ENCODE measurements around the gene COL9A3. TPM values are rescaled to one million over a fixed set of nuclear protein-coding genes. Genes with fewer than 3 reads are reported as not detected.

COL9A3 gene
- polyA plus RNA-seq, 3 donors, result 12.7 to 19.5 (median 14.1) TPM

DNA sequence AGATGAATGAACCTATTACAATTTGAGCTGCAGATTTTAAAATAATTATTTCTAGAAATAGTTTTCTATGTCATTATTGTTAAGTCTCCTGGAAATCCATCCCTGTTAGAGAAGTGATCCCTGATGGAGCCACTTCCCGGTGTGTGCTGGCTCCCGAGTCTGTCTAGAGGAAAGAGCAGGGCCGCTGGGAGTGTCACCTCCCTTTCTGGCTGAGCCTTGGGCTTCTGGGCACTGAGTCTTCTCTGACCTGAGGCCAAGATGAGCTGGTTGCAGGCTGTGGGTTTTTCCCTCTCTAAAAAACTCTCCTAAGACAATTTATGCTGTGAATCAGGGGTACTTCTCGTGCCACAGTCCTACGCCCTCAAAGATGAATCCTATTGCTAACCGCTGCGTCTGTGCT, 73.6 kb downstream of the COL9A3 start:
- no peak for DNase-seq (ENCODE audit: low read depth in 3 of 3, low spot score in 2 of 3)

Other genes starting within 250 kb of the COL9A3 start
- gene SLCO4A1, start 174.5 kb upstream of the COL9A3 start, polyA plus RNA-seq (ENCODE audit: insufficient read length in 3 of 3), result 1 to 10 TPM; 1.8 to 2.7 (median 2.3) TPM
- 1 to 10 TPM in 2 of 3 donors, under 1 TPM in 1; 0.96 to 1.2 (median 1.0) TPM for gene NTSR1, start 108.2 kb upstream of the COL9A3 start, polyA plus RNA-seq (ENCODE audit: insufficient read length in 3 of 3)
- 10 to 100 TPM; 15.0 to 16.0 (median 15.2) TPM for gene MRGBP, start 20.6 kb upstream of the COL9A3 start, polyA plus RNA-seq (ENCODE audit: insufficient read length in 3 of 3)
- gene OGFR, start 12.2 kb upstream of the COL9A3 start, polyA plus RNA-seq (ENCODE audit: insufficient read length in 3 of 3), result 10 to 100 TPM; 23.9 to 24.5 (median 24.2) TPM
- gene TCFL5, start 44.8 kb downstream of the COL9A3 start, polyA plus RNA-seq (ENCODE audit: insufficient read length in 3 of 3), result 10 to 100 TPM; 12.5 to 13.0 (median 12.5) TPM
- gene DIDO1, start 109.5 kb downstream of the COL9A3 start, polyA plus RNA-seq (ENCODE audit: insufficient read length in 3 of 3), result 10 to 100 TPM; 49.0 to 58.6 (median 57.1) TPM
- gene GID8, start 121.1 kb downstream of the COL9A3 start, polyA plus RNA-seq (ENCODE audit: insufficient read length in 3 of 3), result 10 to 100 TPM; 48.9 to 54.1 (median 52.0) TPM
- gene SLC17A9, start 135.7 kb downstream of the COL9A3 start, polyA plus RNA-seq (ENCODE audit: insufficient read length in 3 of 3), result 1 to 10 TPM in 2 of 3 donors, under 1 TPM in 1; 0.95 to 1.2 (median 1.1) TPM
- not detected for gene BHLHE23, start 189.9 kb downstream of the COL9A3 start, polyA plus RNA-seq (ENCODE audit: insufficient read length in 3 of 3)